PC-9 (cell line): ENCODE measurements around the gene TSHZ2.

Experiments
- EZH2 ChIP-seq: fragments of 200-600 bp; sonication (generic); IDR thresholded peaks from 2 replicates; pipeline ENCODE4 v1.8.0; 2017; ENCODE audit warnings: antibody characterized with exemption, low read depth
- TF ChIP-seq, protein P1 (sequence below): fragments of 200-600 bp; sonication (generic); conservative IDR thresholded peaks from 2 replicates; pipeline ENCODE4 v1.6.1; 2017; ENCODE audit warnings: mixed run types, antibody characterized with exemption, mild to moderate bottlenecking, moderate library complexity

DNA sequence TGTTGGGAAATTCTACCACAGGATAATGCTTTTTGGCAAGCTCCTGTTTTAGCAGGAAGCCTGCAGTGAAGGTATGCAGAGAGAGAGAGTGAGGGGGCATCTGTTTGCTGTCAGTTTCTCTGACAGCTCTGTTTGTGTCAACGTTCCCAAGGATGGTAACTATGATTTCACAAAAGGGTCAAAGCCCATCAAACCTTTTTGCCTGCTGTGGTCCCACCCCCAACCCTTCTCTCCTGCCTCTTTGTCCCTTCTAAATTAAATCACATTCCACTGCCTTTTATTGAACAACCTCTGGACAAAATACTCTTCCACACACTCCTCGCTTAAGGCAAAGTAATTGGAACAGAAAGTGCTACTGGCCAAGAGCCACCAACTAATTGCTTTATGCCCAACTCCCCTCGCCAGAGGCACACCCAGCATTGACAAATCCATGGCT is 128.3 kb downstream of the TSHZ2 start:
- TF ChIP-seq, protein P1, sequence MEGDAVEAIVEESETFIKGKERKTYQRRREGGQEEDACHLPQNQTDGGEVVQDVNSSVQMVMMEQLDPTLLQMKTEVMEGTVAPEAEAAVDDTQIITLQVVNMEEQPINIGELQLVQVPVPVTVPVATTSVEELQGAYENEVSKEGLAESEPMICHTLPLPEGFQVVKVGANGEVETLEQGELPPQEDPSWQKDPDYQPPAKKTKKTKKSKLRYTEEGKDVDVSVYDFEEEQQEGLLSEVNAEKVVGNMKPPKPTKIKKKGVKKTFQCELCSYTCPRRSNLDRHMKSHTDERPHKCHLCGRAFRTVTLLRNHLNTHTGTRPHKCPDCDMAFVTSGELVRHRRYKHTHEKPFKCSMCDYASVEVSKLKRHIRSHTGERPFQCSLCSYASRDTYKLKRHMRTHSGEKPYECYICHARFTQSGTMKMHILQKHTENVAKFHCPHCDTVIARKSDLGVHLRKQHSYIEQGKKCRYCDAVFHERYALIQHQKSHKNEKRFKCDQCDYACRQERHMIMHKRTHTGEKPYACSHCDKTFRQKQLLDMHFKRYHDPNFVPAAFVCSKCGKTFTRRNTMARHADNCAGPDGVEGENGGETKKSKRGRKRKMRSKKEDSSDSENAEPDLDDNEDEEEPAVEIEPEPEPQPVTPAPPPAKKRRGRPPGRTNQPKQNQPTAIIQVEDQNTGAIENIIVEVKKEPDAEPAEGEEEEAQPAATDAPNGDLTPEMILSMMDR: no peak
- TF ChIP-seq EZH2: no peak
